ENCODE measurements around the gene CCNT1. TPM values are rescaled to one million over a fixed set of nuclear protein-coding genes. Genes with fewer than 3 reads are reported as not detected.

CCNT1 gene
- total RNA-seq, 1 experiment from 2014 or later = 69.4 TPM

- no peak for ATAC-seq
Measured at GRCh38 chr12:48750769-48751356, 34.4 kb upstream of the CCNT1 start.

DNA sequence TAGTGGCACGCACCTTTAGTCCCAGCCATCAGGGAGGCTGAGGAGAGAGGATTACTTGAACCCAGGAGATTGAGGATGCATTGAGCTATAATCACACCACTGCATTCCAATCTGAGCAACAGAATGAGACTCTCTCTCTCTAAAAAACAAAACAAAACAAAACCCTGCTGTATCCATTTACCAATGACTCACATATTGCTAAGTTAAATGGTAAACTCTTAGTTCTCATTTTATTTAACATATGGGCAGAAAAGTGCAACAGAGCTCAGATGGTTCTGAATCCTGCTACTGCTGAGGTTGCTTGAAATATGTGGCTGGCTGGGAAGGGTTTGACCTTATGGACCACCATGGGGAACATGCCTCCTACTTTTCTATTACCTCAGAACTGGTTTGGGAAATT, 33.7 kb upstream of the CCNT1 start:
- ATAC-seq (no peak), DNase-seq (ENCODE audit: low read depth, low spot score) (no peak)
- Histone ChIP-seq H3K4me1 (ENCODE audit: control insufficient read depth in 1 of 2, insufficient read depth in 2 of 2, low read length in 2 of 2) (no peaks in the 10 kb centered on the region), H3K27ac (ENCODE audit: low read depth, low read length) (no peak overlapping the region), H4K20me1 (ENCODE audit: insufficient read depth) (no peaks in the 10 kb centered on the region), H3K4me3 (replicated peaks in 1 of 2; ENCODE audit: low read depth in 1 of 2, low read length in 2 of 2) (no peak overlapping the region), H3K9me2 (ENCODE audit: insufficient read depth) (no peaks in the 10 kb centered on the region), H3K9ac (ENCODE audit: low read length) (no peak overlapping the region), H3K9me3 (ENCODE audit: control insufficient read depth in 1 of 2, insufficient read depth in 1 of 2, low read depth in 1 of 2, low read length in 2 of 2) (no peaks in the 10 kb centered on the region), H3K4me2 (ENCODE audit: low read length) (no peak overlapping the region), H2AFZ (ENCODE audit: low read depth, low read length, poor library complexity, severe bottlenecking) (peak overlapping the region; percentile 5), H3K36me3 (ENCODE audit: control insufficient read depth in 1 of 2, insufficient read depth in 2 of 2, low read length in 2 of 2) (no peaks in the 10 kb centered on the region), H3K79me2 (ENCODE audit: insufficient read depth, low read length) (no peaks in the 10 kb centered on the region), H3K27me3 (ENCODE audit: insufficient read depth, low read length) (no peaks in the 10 kb centered on the region)
- RAD21 ChIA-PET (ENCODE audit: low non-redundant PET in 1 of 2, low total read pairs in 2 of 2, uncharacterized antibody in 2 of 2, unreplicated experiment in 2 of 2) = no interaction called here
- POLR2A ChIA-PET = interaction anchor here (1.0 kb wide), 1 partner anchor 40 kb away, joined by 3 read pairs; no protein-coding TSS in a partner anchor
- CTCF ChIA-PET = interaction anchor here (1.0 to 2.1 kb wide), 3 partner anchors 44 to 65 kb away, joined by 3 to 10 read pairs (median 4); no protein-coding TSS in a partner anchor
- no peak for TF ChIP-seq REST (IDR thresholded peaks at IDR 0.05; ENCODE audit: low read depth)
- TF ChIP-seq, protein P1, sequence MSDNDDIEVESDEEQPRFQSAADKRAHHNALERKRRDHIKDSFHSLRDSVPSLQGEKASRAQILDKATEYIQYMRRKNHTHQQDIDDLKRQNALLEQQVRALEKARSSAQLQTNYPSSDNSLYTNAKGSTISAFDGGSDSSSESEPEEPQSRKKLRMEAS (IDR thresholded peaks at IDR 0.05) = no peak
- TF ChIP-seq SP1 (IDR thresholded peaks at IDR 0.05; ENCODE audit: low read depth) = no peak
- TF ChIP-seq, protein P2, sequence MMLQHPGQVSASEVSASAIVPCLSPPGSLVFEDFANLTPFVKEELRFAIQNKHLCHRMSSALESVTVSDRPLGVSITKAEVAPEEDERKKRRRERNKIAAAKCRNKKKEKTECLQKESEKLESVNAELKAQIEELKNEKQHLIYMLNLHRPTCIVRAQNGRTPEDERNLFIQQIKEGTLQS (IDR thresholded peaks at IDR 0.05) = no peak
- no peak for TF ChIP-seq POLR2AphosphoS5 (IDR thresholded peaks at IDR 0.05; ENCODE audit: low read depth, low read length)
- no TSS peak for BruUV-seq (replicated peaks)
- intact Hi-C loops (cut with micrococcal nuclease) = no loop called here

More at GRCh38 chr12:48750769-48751356, 34.4 kb upstream of the CCNT1 start:
- H3K9ac ChIP-seq (ENCODE audit: low read length) = no peak overlapping the region
- no peaks in the 10 kb centered on the region for H3K79me2 ChIP-seq (ENCODE audit: insufficient read depth, low read length)
- ChIA-PET RAD21 (ENCODE audit: low non-redundant PET in 1 of 2, low total read pairs in 2 of 2, uncharacterized antibody in 2 of 2, unreplicated experiment in 2 of 2) (no interaction called here), POLR2A (interaction anchor here (1.0 kb wide), 1 partner anchor 39 kb away, joined by 3 read pairs; no protein-coding TSS in a partner anchor), CTCF (interaction anchor here (0.8 to 2.1 kb wide), 5 partner anchors 39 to 237 kb away, joined by 3 to 10 read pairs (median 3); no protein-coding TSS in a partner anchor)
- no peak overlapping the region for H3K4me3 ChIP-seq (replicated peaks in 1 of 2; ENCODE audit: low read depth in 1 of 2, low read length in 2 of 2)
- H2AFZ ChIP-seq (ENCODE audit: low read depth, low read length, poor library complexity, severe bottlenecking) = peak overlapping the region; percentile 5
- H3K4me2 ChIP-seq (ENCODE audit: low read length) = no peak overlapping the region
- BruUV-seq (replicated peaks) = no TSS peak
- DNase-seq (ENCODE audit: low read depth, low spot score) = no peak
- no peaks in the 10 kb centered on the region for H3K9me2 ChIP-seq (ENCODE audit: insufficient read depth)
- no peaks in the 10 kb centered on the region for H4K20me1 ChIP-seq (ENCODE audit: insufficient read depth)
- intact Hi-C loops (cut with micrococcal nuclease) = no loop called here
- H3K36me3 ChIP-seq (ENCODE audit: control insufficient read depth in 1 of 2, insufficient read depth in 2 of 2, low read length in 2 of 2) = no peaks in the 10 kb centered on the region
- H3K9me3 ChIP-seq (ENCODE audit: control insufficient read depth in 1 of 2, insufficient read depth in 1 of 2, low read depth in 1 of 2, low read length in 2 of 2) = no peaks in the 10 kb centered on the region
- no peak overlapping the region for H3K27ac ChIP-seq (ENCODE audit: low read depth, low read length)
- no peaks in the 10 kb centered on the region for H3K4me1 ChIP-seq (ENCODE audit: control insufficient read depth in 1 of 2, insufficient read depth in 2 of 2, low read length in 2 of 2)
- TF ChIP-seq FOSL1 (IDR thresholded peaks at IDR 0.05; ENCODE audit: low read depth) = 0 out of 2 replicates have a peak, but pooled peaks have one; percentile 9
- TF ChIP-seq JUND (IDR thresholded peaks at IDR 0.05) = no peak
- no peaks in the 10 kb centered on the region for H3K27me3 ChIP-seq (ENCODE audit: insufficient read depth, low read length)
